Measurements from ENCODE around the gene MC5R.

The MC5R gene

DNA sequence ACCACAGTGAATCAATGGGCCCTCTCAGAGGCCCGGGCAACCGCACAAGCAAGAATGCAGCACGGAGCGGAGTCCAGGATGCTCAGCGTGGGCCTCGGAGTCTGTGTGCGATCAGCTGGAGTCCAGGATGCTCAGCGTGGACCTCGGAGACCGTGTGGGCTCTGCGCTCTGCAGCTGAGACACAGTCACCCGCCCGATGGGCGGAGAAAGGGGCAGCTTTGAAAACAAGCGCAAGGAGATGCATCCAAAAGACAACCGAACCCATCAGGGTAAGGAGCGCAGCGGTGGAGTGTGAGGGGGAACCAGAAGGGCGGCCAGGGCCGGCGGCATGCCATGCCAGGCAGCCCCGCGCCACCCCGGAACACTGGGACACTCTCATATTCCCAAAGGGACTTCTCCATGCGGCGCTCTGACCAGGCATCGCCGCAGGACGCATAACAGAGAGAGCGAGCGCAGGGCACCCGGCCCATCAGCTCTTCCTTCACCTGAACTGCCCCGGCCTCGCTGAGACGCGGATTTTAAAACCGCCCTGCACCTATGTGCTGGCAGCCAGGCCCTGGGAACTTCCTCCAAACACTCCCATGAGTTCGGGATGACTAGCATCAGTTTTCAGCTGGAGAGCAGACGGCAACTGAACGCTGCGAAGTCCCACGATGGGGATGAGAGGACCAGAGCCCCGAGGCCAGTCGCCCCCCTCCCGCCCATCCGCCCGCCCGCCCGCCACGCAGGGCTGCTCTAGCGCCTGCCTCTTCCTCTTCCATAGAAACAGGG is 44.7 kb downstream of the MC5R start:
- H3K9ac ChIP-seq (ENCODE audit: low read length), result no peak overlapping the region
- H3K4me2 ChIP-seq (ENCODE audit: low read length), result no peak overlapping the region
- peaks cover 10% of the 10 kb centered on the region; the same call in 1 of the 2 replicates for H3K27me3 ChIP-seq (ENCODE audit: low read depth, low read length)
- no peak overlapping the region for H2AFZ ChIP-seq (ENCODE audit: low read depth, low read length)
- H3K4me3 ChIP-seq (ENCODE audit: low read length), result no peak overlapping the region
- TF ChIP-seq, protein P1, sequence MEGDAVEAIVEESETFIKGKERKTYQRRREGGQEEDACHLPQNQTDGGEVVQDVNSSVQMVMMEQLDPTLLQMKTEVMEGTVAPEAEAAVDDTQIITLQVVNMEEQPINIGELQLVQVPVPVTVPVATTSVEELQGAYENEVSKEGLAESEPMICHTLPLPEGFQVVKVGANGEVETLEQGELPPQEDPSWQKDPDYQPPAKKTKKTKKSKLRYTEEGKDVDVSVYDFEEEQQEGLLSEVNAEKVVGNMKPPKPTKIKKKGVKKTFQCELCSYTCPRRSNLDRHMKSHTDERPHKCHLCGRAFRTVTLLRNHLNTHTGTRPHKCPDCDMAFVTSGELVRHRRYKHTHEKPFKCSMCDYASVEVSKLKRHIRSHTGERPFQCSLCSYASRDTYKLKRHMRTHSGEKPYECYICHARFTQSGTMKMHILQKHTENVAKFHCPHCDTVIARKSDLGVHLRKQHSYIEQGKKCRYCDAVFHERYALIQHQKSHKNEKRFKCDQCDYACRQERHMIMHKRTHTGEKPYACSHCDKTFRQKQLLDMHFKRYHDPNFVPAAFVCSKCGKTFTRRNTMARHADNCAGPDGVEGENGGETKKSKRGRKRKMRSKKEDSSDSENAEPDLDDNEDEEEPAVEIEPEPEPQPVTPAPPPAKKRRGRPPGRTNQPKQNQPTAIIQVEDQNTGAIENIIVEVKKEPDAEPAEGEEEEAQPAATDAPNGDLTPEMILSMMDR (IDR thresholded peaks at IDR 0.05; ENCODE audit: low read depth, low read length), result no peak
- TF ChIP-seq EZH2phosphoT487 (IDR thresholded peaks at IDR 0.05; ENCODE audit: low read depth), result no peak
- H3K4me1 ChIP-seq (ENCODE audit: low read length), result no peaks in the 10 kb centered on the region
- H3K27ac ChIP-seq (ENCODE audit: low read length), result no peak overlapping the region
- H3K79me2 ChIP-seq (ENCODE audit: low read length), result no peaks in the 10 kb centered on the region
- H3K36me3 ChIP-seq (replicated peaks; ENCODE audit: low read depth, low read length), result no peaks in the 10 kb centered on the region
- H3K9me3 ChIP-seq (ENCODE audit: insufficient read depth, low read length), result no peaks in the 10 kb centered on the region
- no peaks in the 10 kb centered on the region for H4K20me1 ChIP-seq (ENCODE audit: insufficient read depth, low read length)

DNA sequence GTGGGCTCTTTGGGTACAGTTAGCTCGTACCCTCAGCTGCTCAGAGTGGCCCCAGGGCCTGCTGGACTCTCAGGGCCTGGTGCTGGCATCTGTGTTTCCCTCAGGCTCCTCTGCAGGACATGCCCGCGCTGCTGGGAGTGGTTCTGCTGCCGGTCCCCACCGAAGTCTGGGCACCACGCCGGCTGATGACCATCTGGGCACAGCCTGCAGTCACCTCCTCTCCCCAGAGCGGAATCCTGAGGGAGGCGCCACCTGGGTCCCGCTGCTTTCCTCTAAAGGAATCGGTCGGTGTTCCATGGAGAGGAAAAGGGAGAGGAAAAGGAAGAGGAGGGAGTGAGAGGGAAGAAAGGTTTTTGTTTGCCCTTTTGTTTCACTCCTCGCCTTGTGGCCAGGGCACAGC is 47.8 kb downstream of the MC5R start:
- Histone ChIP-seq H3K4me3 (ENCODE audit: low read length) (no peak overlapping the region), H3K9ac (ENCODE audit: low read length) (no peak overlapping the region), H3K27ac (ENCODE audit: low read length) (no peak overlapping the region), H3K79me2 (ENCODE audit: low read length) (no peaks in the 10 kb centered on the region), H3K9me3 (ENCODE audit: insufficient read depth, low read length) (no peaks in the 10 kb centered on the region), H3K27me3 (ENCODE audit: low read depth, low read length) (0 out of 2 replicates have a peak, but pooled peaks cover 1% of the 10 kb centered on the region), H2AFZ (ENCODE audit: low read depth, low read length) (no peak overlapping the region), H3K36me3 (replicated peaks; ENCODE audit: low read depth, low read length) (no peaks in the 10 kb centered on the region), H3K4me2 (ENCODE audit: low read length) (no peak overlapping the region), H3K4me1 (ENCODE audit: low read length) (no peaks in the 10 kb centered on the region), H4K20me1 (ENCODE audit: insufficient read depth, low read length) (no peaks in the 10 kb centered on the region)
- TF ChIP-seq, protein P1 (IDR thresholded peaks at IDR 0.05; ENCODE audit: low read depth, low read length), result no peak
- TF ChIP-seq EZH2phosphoT487 (IDR thresholded peaks at IDR 0.05; ENCODE audit: low read depth), result no peak

DNA sequence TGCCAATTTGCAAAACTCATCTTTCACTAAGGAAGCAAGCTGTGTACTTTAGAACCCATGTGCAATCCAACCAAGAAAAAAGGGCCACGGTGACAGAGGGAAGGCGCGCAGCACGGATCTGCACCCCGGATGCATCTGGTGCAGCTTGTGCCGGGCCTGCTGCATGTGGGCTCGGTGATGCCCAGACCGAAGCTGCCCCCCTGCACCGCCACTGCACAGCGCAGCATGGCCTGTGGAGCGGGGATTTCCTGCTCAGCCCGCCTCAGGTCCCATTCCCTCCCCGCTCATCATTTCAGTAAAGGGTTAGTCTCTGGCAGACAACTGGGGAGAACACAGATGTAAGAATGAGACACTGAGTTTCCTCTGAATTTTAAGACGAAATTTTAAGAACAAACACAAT is 48.4 kb downstream of the MC5R start:
- Histone ChIP-seq H3K27ac (ENCODE audit: low read length) (no peak overlapping the region), H3K9me3 (ENCODE audit: insufficient read depth, low read length) (no peaks in the 10 kb centered on the region), H3K4me1 (ENCODE audit: low read length) (peaks cover 4% of the 10 kb centered on the region; the same call in 1 of the 2 replicates), H3K36me3 (replicated peaks; ENCODE audit: low read depth, low read length) (no peaks in the 10 kb centered on the region), H3K4me2 (ENCODE audit: low read length) (no peak overlapping the region), H3K27me3 (ENCODE audit: low read depth, low read length) (no peaks in the 10 kb centered on the region), H4K20me1 (ENCODE audit: insufficient read depth, low read length) (no peaks in the 10 kb centered on the region), H3K9ac (ENCODE audit: low read length) (no peak overlapping the region), H2AFZ (ENCODE audit: low read depth, low read length) (no peak overlapping the region), H3K4me3 (ENCODE audit: low read length) (no peak overlapping the region), H3K79me2 (ENCODE audit: low read length) (no peaks in the 10 kb centered on the region)
- no peak for TF ChIP-seq EZH2phosphoT487 (IDR thresholded peaks at IDR 0.05; ENCODE audit: low read depth)
- TF ChIP-seq, protein P1 (IDR thresholded peaks at IDR 0.05; ENCODE audit: low read depth, low read length), result no peak

DNA sequence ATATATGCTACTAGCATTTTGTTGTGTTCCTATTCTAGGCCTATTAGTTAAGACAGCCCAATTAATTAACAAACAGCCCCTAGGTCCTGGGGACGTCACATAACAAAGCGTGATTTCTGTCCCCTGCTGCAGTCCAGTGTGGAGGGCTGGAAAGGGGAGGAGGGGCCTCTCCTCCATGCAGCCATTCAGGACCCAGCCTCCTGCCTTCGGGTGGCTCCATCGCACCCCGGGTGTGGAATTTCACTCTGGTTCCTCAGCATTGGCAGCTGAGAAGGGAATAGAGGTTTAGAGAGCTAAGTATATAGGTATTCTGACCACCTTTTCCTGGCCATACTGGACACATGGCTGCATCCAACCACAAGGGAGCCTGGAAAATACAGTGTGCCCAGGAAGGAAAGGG is 49.0 kb downstream of the MC5R start:
- Histone ChIP-seq H3K27ac (ENCODE audit: low read length) (no peak overlapping the region), H3K9ac (ENCODE audit: low read length) (no peak overlapping the region), H3K4me1 (ENCODE audit: low read length) (peaks cover 6% of the 10 kb centered on the region; the same call in 1 of the 2 replicates), H3K9me3 (ENCODE audit: insufficient read depth, low read length) (no peaks in the 10 kb centered on the region), H3K4me3 (ENCODE audit: low read length) (no peak overlapping the region), H3K79me2 (ENCODE audit: low read length) (no peaks in the 10 kb centered on the region), H3K4me2 (ENCODE audit: low read length) (no peak overlapping the region), H4K20me1 (ENCODE audit: insufficient read depth, low read length) (no peaks in the 10 kb centered on the region), H3K27me3 (ENCODE audit: low read depth, low read length) (no peaks in the 10 kb centered on the region), H2AFZ (ENCODE audit: low read depth, low read length) (no peak overlapping the region), H3K36me3 (replicated peaks; ENCODE audit: low read depth, low read length) (no peaks in the 10 kb centered on the region)
- TF ChIP-seq EZH2phosphoT487 (IDR thresholded peaks at IDR 0.05; ENCODE audit: low read depth), result no peak
- TF ChIP-seq, protein P1 (IDR thresholded peaks at IDR 0.05; ENCODE audit: low read depth, low read length), result no peak

Measured in OCI-LY3 (cell line).